Mucosa of descending colon (tissue), 3 donors: ENCODE results near the gene UBALD1. TPM values are rescaled to one million over a fixed set of nuclear protein-coding genes. Genes with fewer than 3 reads are reported as not detected.

ENCODE experiments used
- ATAC-seq: fragments of 200-7000 bp; cut with Tn5 transposase; one replicate; pipeline ENCODE4 v1.9.1; 2020; ENCODE audit warnings: mild to moderate bottlenecking, moderate library complexity
- DNase-seq, 3 donors: peaks; one replicate each; pipeline ENCODE4 v3.0.0-alpha.2; 2020
- H3K36me3 ChIP-seq: fragments of 200-600 bp; one replicate; pipeline ENCODE4 v1.8.0; 2021; ENCODE audit warnings: low read depth, mild to moderate bottlenecking
- H3K4me1 ChIP-seq: fragments of 200-600 bp; one replicate; pipeline ENCODE4 v1.8.0; 2021; ENCODE audit warnings: low read depth, mild to moderate bottlenecking
- H3K4me3 ChIP-seq: fragments of 200-600 bp; one replicate; pipeline ENCODE4 v1.8.0; 2021; ENCODE audit warnings: mild to moderate bottlenecking
- H3K9me3 ChIP-seq: fragments of 200-600 bp; one replicate; pipeline ENCODE4 v1.8.0; 2021; ENCODE audit warnings: mild to moderate bottlenecking
- intact Hi-C, 2 donors: fragments of 100-400 bp; cut with DNase I in 1 of 2; cut with micrococcal nuclease in 1 of 2; formaldehyde crosslinking; loops; one replicate each; pipeline versions ENCODE4 v1.11.0 to v1.11.1; 2022; cut with DNase I, micrococcal nuclease
- total RNA-seq, 3 donors: library from RNA; stranded (reverse); fragmentation: NEBNext Ultra II Directional in 2 of 3; extraction: Animal tissue kit (Norgen Biotek cat#: 25700) in 2 of 3; gene quantifications; one replicate each; pipeline versions ENCODE4 v1.2.1 to v1.2.4, GENCODE V29; 2021 to 2023
- TF ChIP-seq, protein P1 (sequence below): fragments of 200-600 bp; IDR thresholded peaks from one replicate; pipeline ENCODE4 v1.8.0; 2022; ENCODE audit warnings: antibody characterized with exemption, mild to moderate bottlenecking
- donor health status: DM: no; HTN: no; CAD: no; lungs with moderate emphysema.
- donor health status: DM: no; HTN: no; CAD: no.
- donor health status: DM: no; HTN: yes; CAD: no.

Gene UBALD1
- total RNA-seq, 3 donors from 2014 or later: 21.3 to 38.8 (median 22.5) TPM

DNA sequence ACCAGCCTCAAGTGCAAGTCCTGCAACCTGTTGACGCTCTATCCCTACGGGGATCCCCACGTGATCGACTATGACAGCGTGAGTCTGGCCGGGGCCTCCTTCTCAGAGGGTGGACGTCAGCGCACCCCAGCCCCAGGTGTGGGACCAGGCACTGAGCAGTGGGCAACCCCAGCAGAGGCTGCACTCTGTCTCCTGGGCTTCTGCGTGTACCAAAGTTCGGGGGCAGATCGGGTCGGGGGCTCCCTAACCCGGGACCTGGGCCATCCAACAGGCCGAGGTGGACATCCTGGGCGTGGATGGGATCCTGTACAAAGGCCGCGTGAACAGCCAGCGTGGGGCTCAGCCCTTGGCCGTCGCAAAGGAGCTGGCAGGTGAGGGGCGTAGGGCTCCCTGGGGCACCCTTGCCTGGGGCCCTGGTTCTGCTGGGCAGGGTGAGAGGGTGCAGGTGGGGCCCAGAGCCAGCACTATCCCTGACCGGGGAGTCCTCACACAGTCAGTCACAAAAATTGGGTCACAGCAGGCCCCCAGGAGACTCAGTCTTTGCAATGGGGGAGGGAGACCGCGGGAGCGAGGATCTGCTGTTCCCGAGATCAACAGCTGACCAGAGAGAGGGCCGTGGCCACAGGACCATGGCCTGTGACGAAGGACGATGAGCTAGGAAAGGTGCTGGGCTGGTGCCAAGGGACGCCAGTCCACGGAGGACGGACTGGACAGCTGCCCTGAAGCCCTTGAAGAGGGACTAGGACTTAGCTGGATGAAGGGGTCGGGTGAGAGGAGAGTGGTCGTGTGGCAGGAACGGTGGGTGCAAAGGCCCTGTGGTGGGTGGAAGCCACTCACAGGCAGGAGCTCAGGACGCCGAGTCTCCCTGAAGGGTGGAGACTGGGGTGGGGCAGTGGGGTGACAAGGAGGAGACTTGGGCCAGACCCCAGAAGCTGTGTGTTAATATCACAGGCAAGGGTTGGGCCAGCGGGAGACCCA, 20.0 kb downstream of the UBALD1 start:
- intact Hi-C loops: no loop called here

GRCh38 chr16:4593086-4593485, 21.6 kb downstream of the UBALD1 start:
- TF ChIP-seq, protein P1, sequence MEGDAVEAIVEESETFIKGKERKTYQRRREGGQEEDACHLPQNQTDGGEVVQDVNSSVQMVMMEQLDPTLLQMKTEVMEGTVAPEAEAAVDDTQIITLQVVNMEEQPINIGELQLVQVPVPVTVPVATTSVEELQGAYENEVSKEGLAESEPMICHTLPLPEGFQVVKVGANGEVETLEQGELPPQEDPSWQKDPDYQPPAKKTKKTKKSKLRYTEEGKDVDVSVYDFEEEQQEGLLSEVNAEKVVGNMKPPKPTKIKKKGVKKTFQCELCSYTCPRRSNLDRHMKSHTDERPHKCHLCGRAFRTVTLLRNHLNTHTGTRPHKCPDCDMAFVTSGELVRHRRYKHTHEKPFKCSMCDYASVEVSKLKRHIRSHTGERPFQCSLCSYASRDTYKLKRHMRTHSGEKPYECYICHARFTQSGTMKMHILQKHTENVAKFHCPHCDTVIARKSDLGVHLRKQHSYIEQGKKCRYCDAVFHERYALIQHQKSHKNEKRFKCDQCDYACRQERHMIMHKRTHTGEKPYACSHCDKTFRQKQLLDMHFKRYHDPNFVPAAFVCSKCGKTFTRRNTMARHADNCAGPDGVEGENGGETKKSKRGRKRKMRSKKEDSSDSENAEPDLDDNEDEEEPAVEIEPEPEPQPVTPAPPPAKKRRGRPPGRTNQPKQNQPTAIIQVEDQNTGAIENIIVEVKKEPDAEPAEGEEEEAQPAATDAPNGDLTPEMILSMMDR: no peak
- intact Hi-C loops: no loop called here
- Histone ChIP-seq H3K4me1 (no peaks in the 10 kb centered on the region), H3K4me3 (no peak overlapping the region), H3K36me3 (no peaks in the 10 kb centered on the region), H3K9me3 (no peaks in the 10 kb centered on the region)
- ATAC-seq (no peak), DNase-seq (no peak)

More for the DNA sequence above, 20.0 kb downstream of the UBALD1 start:
- no peaks in the 10 kb centered on the region for H3K36me3 ChIP-seq
- no peaks in the 10 kb centered on the region for H3K4me1 ChIP-seq
- ATAC-seq (no peak), DNase-seq (no peak)
- H3K9me3 ChIP-seq: no peaks in the 10 kb centered on the region
- H3K4me3 ChIP-seq: no peak overlapping the region
- TF ChIP-seq, protein P1: no peak

GRCh38 chr16:4591706-4592470, 22.8 kb downstream of the UBALD1 start:
- ATAC-seq (no peak), DNase-seq (no peak)
- Histone ChIP-seq H3K36me3 (no peaks in the 10 kb centered on the region), H3K4me3 (no peak overlapping the region), H3K9me3 (no peaks in the 10 kb centered on the region), H3K4me1 (no peaks in the 10 kb centered on the region)
- TF ChIP-seq, protein P1: no peak
- intact Hi-C loops: no loop called here

GRCh38 chr16:4591191-4591590, 23.5 kb downstream of the UBALD1 start:
- Histone ChIP-seq H3K4me3 (no peak overlapping the region), H3K9me3 (no peaks in the 10 kb centered on the region), H3K36me3 (no peaks in the 10 kb centered on the region), H3K4me1 (no peaks in the 10 kb centered on the region)
- ATAC-seq (peak; percentile 25), DNase-seq (no peak)
- intact Hi-C loops: no loop called here
- TF ChIP-seq, protein P1: no peak

- H3K36me3 ChIP-seq: no peaks in the 10 kb centered on the region
- intact Hi-C loops: no loop called here
- no peak overlapping the region for H3K4me3 ChIP-seq
- H3K4me1 ChIP-seq: no peaks in the 10 kb centered on the region
- ATAC-seq (no peak), DNase-seq (no peak)
- H3K9me3 ChIP-seq: no peaks in the 10 kb centered on the region
- TF ChIP-seq, protein P1: no peak
Observed at GRCh38 chr16:4588961-4589360, 25.7 kb downstream of the UBALD1 start.
